ENCODE data around the gene DVL3. TPM values are rescaled to one million over a fixed set of nuclear protein-coding genes. Genes with fewer than 3 reads are reported as not detected.

Gene DVL3
- total and polyA plus RNA-seq, 10 of the 15 experiments (the other 5 are each of a cell fraction or from before 2014, with no cell fraction given), result 2.2 to 39.7 (median 14.5) TPM

DNA sequence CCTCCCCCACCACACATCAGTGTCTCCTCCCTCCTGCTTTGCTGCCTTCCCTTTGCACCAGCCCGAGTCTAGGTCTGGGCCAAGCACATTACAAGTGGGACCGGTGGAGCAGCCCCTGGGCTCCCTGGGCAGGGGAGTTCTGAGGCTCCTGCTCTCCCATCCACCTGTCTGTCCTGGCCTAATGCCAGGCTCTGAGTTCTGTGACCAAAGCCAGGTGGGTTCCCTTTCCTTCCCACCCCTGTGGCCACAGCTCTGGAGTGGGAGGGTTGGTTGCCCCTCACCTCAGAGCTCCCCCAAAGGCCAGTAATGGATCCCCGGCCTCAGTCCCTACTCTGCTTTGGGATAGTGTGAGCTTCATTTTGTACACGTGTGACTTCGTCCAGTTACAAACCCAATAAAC lies 28.5 kb downstream of the DVL3 start (continued):
- TF ChIP-seq, protein P1, sequence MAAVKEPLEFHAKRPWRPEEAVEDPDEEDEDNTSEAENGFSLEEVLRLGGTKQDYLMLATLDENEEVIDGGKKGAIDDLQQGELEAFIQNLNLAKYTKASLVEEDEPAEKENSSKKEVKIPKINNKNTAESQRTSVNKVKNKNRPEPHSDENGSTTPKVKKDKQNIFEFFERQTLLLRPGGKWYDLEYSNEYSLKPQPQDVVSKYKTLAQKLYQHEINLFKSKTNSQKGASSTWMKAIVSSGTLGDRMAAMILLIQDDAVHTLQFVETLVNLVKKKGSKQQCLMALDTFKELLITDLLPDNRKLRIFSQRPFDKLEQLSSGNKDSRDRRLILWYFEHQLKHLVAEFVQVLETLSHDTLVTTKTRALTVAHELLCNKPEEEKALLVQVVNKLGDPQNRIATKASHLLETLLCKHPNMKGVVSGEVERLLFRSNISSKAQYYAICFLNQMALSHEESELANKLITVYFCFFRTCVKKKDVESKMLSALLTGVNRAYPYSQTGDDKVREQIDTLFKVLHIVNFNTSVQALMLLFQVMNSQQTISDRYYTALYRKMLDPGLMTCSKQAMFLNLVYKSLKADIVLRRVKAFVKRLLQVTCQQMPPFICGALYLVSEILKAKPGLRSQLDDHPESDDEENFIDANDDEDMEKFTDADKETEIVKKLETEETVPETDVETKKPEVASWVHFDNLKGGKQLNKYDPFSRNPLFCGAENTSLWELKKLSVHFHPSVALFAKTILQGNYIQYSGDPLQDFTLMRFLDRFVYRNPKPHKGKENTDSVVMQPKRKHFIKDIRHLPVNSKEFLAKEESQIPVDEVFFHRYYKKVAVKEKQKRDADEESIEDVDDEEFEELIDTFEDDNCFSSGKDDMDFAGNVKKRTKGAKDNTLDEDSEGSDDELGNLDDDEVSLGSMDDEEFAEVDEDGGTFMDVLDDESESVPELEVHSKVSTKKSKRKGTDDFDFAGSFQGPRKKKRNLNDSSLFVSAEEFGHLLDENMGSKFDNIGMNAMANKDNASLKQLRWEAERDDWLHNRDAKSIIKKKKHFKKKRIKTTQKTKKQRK (IDR thresholded peaks at IDR 0.05; ENCODE audit: low read depth, low read length), result no peak
- TF ChIP-seq, protein P2, sequence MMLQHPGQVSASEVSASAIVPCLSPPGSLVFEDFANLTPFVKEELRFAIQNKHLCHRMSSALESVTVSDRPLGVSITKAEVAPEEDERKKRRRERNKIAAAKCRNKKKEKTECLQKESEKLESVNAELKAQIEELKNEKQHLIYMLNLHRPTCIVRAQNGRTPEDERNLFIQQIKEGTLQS (IDR thresholded peaks at IDR 0.05; ENCODE audit: borderline replicate concordance, extremely low read depth, low read depth, low read length), result no peak
- TF ChIP-seq SP1 (IDR thresholded peaks at IDR 0.05; ENCODE audit: low read depth, low read length), result no peak
- no peak for TF ChIP-seq BCL11A (IDR thresholded peaks at IDR 0.05; ENCODE audit: low read depth, low read length)
- no peak for TF ChIP-seq ASH2L (IDR thresholded peaks at IDR 0.05; ENCODE audit: borderline replicate concordance, low read depth)
- TF ChIP-seq, protein P3, sequence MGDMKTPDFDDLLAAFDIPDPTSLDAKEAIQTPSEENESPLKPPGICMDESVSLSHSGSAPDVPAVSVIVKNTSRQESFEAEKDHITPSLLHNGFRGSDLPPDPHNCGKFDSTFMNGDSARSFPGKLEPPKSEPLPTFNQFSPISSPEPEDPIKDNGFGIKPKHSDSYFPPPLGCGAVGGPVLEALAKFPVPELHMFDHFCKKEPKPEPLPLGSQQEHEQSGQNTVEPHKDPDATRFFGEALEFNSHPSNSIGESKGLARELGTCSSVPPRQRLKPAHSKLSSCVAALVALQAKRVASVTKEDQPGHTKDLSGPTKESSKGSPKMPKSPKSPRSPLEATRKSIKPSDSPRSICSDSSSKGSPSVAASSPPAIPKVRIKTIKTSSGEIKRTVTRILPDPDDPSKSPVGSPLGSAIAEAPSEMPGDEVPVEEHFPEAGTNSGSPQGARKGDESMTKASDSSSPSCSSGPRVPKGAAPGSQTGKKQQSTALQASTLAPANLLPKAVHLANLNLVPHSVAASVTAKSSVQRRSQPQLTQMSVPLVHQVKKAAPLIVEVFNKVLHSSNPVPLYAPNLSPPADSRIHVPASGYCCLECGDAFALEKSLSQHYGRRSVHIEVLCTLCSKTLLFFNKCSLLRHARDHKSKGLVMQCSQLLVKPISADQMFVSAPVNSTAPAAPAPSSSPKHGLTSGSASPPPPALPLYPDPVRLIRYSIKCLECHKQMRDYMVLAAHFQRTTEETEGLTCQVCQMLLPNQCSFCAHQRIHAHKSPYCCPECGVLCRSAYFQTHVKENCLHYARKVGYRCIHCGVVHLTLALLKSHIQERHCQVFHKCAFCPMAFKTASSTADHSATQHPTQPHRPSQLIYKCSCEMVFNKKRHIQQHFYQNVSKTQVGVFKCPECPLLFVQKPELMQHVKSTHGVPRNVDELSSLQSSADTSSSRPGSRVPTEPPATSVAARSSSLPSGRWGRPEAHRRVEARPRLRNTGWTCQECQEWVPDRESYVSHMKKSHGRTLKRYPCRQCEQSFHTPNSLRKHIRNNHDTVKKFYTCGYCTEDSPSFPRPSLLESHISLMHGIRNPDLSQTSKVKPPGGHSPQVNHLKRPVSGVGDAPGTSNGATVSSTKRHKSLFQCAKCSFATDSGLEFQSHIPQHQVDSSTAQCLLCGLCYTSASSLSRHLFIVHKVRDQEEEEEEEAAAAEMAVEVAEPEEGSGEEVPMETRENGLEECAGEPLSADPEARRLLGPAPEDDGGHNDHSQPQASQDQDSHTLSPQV (IDR thresholded peaks at IDR 0.05), result no peak
- TF ChIP-seq NRF1 (conservative IDR thresholded peaks at IDR 0.05; ENCODE audit: low read depth, low read length), result no peak
